NCI-H446 (cell line): Measurements from ENCODE around the gene NACC2.

Experiments used
- DNase-seq, 2 experiments: peaks; one replicate each; lab custom pipeline; 2025; lab: John Stamatoyannopoulos, UW

The NACC2 gene

GRCh38 chr9:136056546-136057235, 38.4 kb downstream of the NACC2 start:
- DNase-seq, result no peak

- no peak for DNase-seq
Observed at GRCh38 chr9:136055715-136056545, 39.2 kb downstream of the NACC2 start.

GRCh38 chr9:136054798-136055714, 40.0 kb downstream of the NACC2 start:
- no peak for DNase-seq

- no peak for DNase-seq
Observed at GRCh38 chr9:136054146-136054545, 40.9 kb downstream of the NACC2 start.

GRCh38 chr9:136053757-136054142, 41.3 kb downstream of the NACC2 start:
- DNase-seq, result no peak

- DNase-seq, result peak in 1 of 2 experiments; percentile 17
Observed at GRCh38 chr9:136052991-136053756, 41.9 kb downstream of the NACC2 start.

- no peak for DNase-seq
Observed at GRCh38 chr9:136052472-136052880, 42.6 kb downstream of the NACC2 start.

GRCh38 chr9:136051837-136052471, 43.1 kb downstream of the NACC2 start:
- peak; percentile 61 to 82 for DNase-seq

- DNase-seq, result no peak
Observed at GRCh38 chr9:136051453-136051836, 43.6 kb downstream of the NACC2 start.

- DNase-seq, result no peak
Observed at GRCh38 chr9:136050701-136051452, 44.2 kb downstream of the NACC2 start.

- no peak for DNase-seq
Observed at GRCh38 chr9:136050266-136050700, 44.8 kb downstream of the NACC2 start.

- DNase-seq, result no peak
Observed at GRCh38 chr9:136049491-136050265, 45.4 kb downstream of the NACC2 start.

GRCh38 chr9:136048560-136049411, 46.3 kb downstream of the NACC2 start:
- DNase-seq, result no peak

- no peak for DNase-seq
Observed at GRCh38 chr9:136047775-136048559, 47.1 kb downstream of the NACC2 start.

GRCh38 chr9:136047076-136047774, 47.9 kb downstream of the NACC2 start:
- DNase-seq, result no peak

GRCh38 chr9:136046554-136046920, 48.6 kb downstream of the NACC2 start:
- DNase-seq, result no peak
